GM12865 (cell line): ENCODE results near the gene SLC17A1.

ENCODE experiments used
- DNase-seq: peaks from one replicate; pipeline ENCODE4 v3.0.0; 2010; ENCODE audit warnings: low read depth
- H3K4me3 ChIP-seq: 2 replicates; pipeline ENCODE4 v1.5.1; 2011; ENCODE audit warnings: mild to moderate bottlenecking, low read depth, low read length, control low read depth
- TF ChIP-seq, protein P1 (sequence below): IDR thresholded peaks from 2 replicates; pipeline ENCODE4 v1.5.1; 2011; ENCODE audit warnings: low read length, control low read depth, low read depth, inconsistent platforms; ENCODE audit not compliant: insufficient read depth; ENCODE audit errors: missing control alignments

Gene SLC17A1

DNA sequence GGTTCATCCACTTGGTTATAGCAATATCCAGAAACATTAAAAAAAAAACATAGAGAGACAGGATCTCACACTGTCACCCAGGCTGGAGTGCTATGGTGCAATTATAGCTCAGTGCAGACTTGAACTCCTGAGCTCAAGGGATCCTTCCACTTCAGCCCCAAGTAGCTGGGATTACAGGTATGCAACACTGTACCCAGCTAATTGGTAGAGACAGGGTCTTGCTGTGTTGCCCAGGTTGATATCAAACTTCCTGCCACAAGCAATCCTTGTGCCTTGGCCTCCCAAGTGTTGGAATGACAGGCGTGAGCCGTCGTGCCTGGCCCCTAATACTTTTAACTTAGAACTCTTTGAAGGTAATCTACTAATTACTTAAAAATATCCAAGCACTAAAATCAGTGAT, 818 bp upstream of the SLC17A1 start:
- no peak overlapping the region for H3K4me3 ChIP-seq
- DNase-seq = no peak
- TF ChIP-seq, protein P1, sequence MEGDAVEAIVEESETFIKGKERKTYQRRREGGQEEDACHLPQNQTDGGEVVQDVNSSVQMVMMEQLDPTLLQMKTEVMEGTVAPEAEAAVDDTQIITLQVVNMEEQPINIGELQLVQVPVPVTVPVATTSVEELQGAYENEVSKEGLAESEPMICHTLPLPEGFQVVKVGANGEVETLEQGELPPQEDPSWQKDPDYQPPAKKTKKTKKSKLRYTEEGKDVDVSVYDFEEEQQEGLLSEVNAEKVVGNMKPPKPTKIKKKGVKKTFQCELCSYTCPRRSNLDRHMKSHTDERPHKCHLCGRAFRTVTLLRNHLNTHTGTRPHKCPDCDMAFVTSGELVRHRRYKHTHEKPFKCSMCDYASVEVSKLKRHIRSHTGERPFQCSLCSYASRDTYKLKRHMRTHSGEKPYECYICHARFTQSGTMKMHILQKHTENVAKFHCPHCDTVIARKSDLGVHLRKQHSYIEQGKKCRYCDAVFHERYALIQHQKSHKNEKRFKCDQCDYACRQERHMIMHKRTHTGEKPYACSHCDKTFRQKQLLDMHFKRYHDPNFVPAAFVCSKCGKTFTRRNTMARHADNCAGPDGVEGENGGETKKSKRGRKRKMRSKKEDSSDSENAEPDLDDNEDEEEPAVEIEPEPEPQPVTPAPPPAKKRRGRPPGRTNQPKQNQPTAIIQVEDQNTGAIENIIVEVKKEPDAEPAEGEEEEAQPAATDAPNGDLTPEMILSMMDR = no peak

DNA sequence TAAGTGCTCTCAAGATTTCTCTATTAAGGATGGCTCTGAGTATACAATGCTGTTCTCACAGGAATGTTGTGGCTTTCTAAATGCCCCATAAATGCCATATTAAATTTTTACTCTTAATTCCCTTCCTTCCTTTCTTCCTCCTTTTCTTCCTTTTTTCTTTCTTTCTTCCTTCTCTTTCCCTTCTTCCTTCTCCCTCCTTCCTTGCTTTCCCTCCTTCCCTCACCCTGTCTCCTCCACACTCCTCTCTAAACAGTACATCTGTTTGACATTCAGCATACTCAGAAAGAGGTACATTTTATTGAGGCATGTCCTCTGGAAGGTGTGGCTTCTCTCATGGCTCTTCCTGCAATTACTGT, 433 bp upstream of the SLC17A1 start:
- TF ChIP-seq, protein P1 = no peak
- DNase-seq = no peak
- H3K4me3 ChIP-seq = no peak overlapping the region

DNA sequence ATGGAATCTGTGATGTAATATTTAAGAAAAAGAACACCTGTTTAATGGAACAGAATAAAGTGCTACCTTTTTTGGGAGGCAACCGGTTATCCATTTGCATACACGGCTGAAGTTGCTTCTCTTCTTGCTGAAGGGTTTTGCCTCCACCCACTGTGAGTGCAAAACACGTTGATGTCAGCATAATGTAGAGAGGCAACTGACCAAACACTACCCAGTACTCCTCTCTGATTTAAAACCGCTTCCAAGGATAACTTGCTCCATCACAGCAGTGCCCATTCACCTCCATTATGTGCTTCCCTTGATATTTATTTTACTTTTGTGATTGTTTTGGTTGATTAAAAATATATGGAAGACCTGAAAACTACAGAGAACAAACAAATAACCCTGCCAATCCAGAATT, 1.4 kb downstream of the SLC17A1 start:
- DNase-seq = no peak
- H3K4me3 ChIP-seq = no peak overlapping the region
- TF ChIP-seq, protein P1 = no peak

DNA sequence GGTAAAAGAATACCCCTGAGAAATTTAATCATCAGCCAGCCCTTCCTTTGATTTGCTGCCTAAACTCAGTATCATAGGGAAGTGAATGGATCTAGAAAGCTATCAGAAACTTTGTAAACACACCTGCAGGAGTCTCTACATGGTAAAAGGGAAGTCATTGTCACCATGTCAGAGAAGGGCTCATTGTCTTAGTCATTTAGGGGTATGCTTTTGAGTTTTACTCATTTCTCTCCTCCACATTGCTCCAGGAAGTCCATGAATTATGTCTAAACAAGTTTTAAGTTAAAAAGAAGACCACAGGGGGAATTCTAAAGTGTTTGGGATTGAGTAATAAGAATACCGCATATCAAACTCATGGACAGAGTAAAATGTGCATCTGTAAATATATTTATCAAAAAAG, 2.5 kb downstream of the SLC17A1 start:
- TF ChIP-seq, protein P1 = no peak
- no peak overlapping the region for H3K4me3 ChIP-seq
- DNase-seq = peak; percentile 54

DNA sequence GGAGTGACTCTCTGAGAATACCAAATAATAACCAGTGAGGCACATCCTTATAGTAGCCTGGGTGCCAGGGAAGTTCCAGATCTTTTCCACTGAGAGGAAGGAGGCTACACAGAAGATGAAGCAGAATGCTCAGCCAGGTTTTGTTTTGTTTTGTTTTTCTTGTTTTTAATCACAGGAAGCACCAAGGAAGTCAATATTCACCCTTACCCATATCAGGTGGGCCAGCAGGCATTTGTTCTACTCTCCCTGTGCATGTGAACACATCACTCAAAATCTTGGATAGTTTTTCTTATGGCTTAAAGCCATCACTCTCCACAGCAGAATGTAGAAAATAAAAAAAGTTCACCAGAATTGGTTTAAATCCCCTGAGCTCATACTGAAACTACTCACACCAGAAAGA, 10.5 kb downstream of the SLC17A1 start:
- H3K4me3 ChIP-seq = no peak overlapping the region
- TF ChIP-seq, protein P1 = no peak
- DNase-seq = no peak

DNA sequence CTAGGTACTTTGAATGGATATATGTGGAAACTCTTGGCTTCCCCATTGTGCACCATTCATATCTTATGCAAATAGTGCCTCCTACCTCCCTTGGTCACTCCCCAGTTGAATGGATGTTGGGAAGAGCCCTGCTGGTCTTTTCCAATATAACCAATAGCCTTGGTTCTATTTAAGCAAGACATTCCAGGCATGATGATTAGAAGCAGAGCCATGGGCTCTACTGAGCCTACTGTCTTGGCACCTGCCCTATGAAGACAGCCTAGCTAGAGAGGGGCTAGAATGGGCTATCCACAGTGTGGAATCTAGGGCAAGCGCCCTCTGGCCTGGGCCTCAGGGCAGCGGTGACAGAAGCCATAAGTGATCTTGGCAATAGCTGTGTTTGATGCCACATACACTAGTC, 15.6 kb downstream of the SLC17A1 start:
- TF ChIP-seq, protein P1 = no peak
- no peak for DNase-seq
- no peak overlapping the region for H3K4me3 ChIP-seq

DNA sequence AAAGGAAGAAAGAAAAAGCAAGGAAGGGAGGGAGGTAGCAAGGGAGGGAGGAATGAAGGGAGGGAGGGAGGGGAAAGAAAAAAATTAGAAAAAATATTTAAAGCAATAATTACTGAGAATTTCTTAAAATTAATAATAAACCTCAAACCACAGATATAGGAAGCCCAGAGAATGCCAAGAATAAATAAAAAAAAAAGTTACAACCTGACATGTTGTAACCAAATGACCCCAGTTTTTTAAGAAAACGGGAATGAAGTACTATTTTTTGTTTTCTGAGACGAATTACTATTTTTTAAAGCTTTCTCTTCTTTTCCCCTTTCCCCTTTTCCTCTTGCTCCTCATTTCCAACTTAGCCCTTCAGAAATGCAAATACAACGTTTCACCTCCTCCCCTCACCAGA, 16.7 kb downstream of the SLC17A1 start:
- no peak overlapping the region for H3K4me3 ChIP-seq
- TF ChIP-seq, protein P1 = no peak
- DNase-seq = no peak
